ENCODE results near the gene USH2A. TPM values are rescaled to one million over a fixed set of nuclear protein-coding genes. Genes with fewer than 3 reads are reported as not detected.
A peak's percentile ranks its signal among the peaks of the same experiment; 100 is the strongest.

The USH2A gene
- total and polyA plus RNA-seq, 9 donors, result 0.06 to 0.40 (median 0.09) TPM

- no CpG with 5 or more reads among the region's 3 CpGs for WGBS (ENCODE audit: insufficient coverage)
- no peaks in the 10 kb centered on the region for H3K4me1 ChIP-seq (ENCODE audit: control insufficient read depth, insufficient read depth, low read length)
Measured at GRCh38 chr1:215842905-215843304, 580.3 kb downstream of the USH2A start.

GRCh38 chr1:215835951-215836350 is 587.3 kb downstream of the USH2A start:
- no peak overlapping the region for H3K27ac ChIP-seq (ENCODE audit: low read length)
- no peaks in the 10 kb centered on the region for H3K4me1 ChIP-seq (ENCODE audit: control insufficient read depth, insufficient read depth, low read length)
- no peaks in the 10 kb centered on the region for H3K9me3 ChIP-seq (replicated peaks; ENCODE audit: control insufficient read depth, low read depth, low read length)
- DNase-seq, result no peak
- H3K27me3 ChIP-seq (ENCODE audit: control insufficient read depth, insufficient read depth, low read length), result no peaks in the 10 kb centered on the region
- WGBS (ENCODE audit: insufficient coverage), result no CpG with 5 or more reads among the region's 2 CpGs
- no peaks in the 10 kb centered on the region for H3K36me3 ChIP-seq (ENCODE audit: control insufficient read depth, insufficient read depth, low read length)
- H3K4me3 ChIP-seq (ENCODE audit: low read length), result no peak overlapping the region

More at GRCh38 chr1:215842905-215843304, 580.3 kb downstream of the USH2A start:
- Histone ChIP-seq H3K27ac (ENCODE audit: low read length) (no peak overlapping the region), H3K9me3 (replicated peaks; ENCODE audit: control insufficient read depth, low read depth, low read length) (peaks cover 3% of the 10 kb centered on the region), H3K36me3 (ENCODE audit: control insufficient read depth, insufficient read depth, low read length) (no peaks in the 10 kb centered on the region), H3K4me3 (ENCODE audit: low read length) (no peak overlapping the region), H3K27me3 (ENCODE audit: control insufficient read depth, insufficient read depth, low read length) (no peaks in the 10 kb centered on the region)
- no peak for DNase-seq

GRCh38 chr1:215833941-215834729 is 589.1 kb downstream of the USH2A start:
- Histone ChIP-seq H3K9me3 (replicated peaks; ENCODE audit: control insufficient read depth, low read depth, low read length) (no peaks in the 10 kb centered on the region), H3K36me3 (ENCODE audit: control insufficient read depth, insufficient read depth, low read length) (no peaks in the 10 kb centered on the region), H3K4me3 (ENCODE audit: low read length) (no peak overlapping the region), H3K27ac (ENCODE audit: low read length) (no peak overlapping the region), H3K4me1 (ENCODE audit: control insufficient read depth, insufficient read depth, low read length) (no peaks in the 10 kb centered on the region), H3K27me3 (ENCODE audit: control insufficient read depth, insufficient read depth, low read length) (no peaks in the 10 kb centered on the region)
- no CpG with 5 or more reads among the region's 3 CpGs for WGBS (ENCODE audit: insufficient coverage)
- no peak for DNase-seq

- no peaks in the 10 kb centered on the region for H3K27me3 ChIP-seq (ENCODE audit: control insufficient read depth, insufficient read depth, low read length)
- peak overlapping the region; percentile 71 for H3K27ac ChIP-seq (ENCODE audit: low read length)
- no peaks in the 10 kb centered on the region for H3K36me3 ChIP-seq (ENCODE audit: control insufficient read depth, insufficient read depth, low read length)
- WGBS (ENCODE audit: insufficient coverage), result no CpG with 5 or more reads among the region's 7 CpGs
- H3K4me3 ChIP-seq (ENCODE audit: low read length), result no peak overlapping the region
- no peaks in the 10 kb centered on the region for H3K4me1 ChIP-seq (ENCODE audit: control insufficient read depth, insufficient read depth, low read length)
- DNase-seq, result peak; percentile 91
- no peaks in the 10 kb centered on the region for H3K9me3 ChIP-seq (replicated peaks; ENCODE audit: control insufficient read depth, low read depth, low read length)
Measured at GRCh38 chr1:215830226-215830810, 592.9 kb downstream of the USH2A start.

- Histone ChIP-seq H3K27me3 (ENCODE audit: control insufficient read depth, insufficient read depth, low read length) (no peaks in the 10 kb centered on the region), H3K9me3 (replicated peaks; ENCODE audit: control insufficient read depth, low read depth, low read length) (no peaks in the 10 kb centered on the region), H3K27ac (ENCODE audit: low read length) (no peak overlapping the region), H3K36me3 (ENCODE audit: control insufficient read depth, insufficient read depth, low read length) (no peaks in the 10 kb centered on the region), H3K4me3 (ENCODE audit: low read length) (no peak overlapping the region), H3K4me1 (ENCODE audit: control insufficient read depth, insufficient read depth, low read length) (no peaks in the 10 kb centered on the region)
- no peak for DNase-seq
Measured at GRCh38 chr1:215825056-215825455, 598.2 kb downstream of the USH2A start.

- no peak overlapping the region for H3K27ac ChIP-seq (ENCODE audit: low read length)
- H3K27me3 ChIP-seq (ENCODE audit: control insufficient read depth, insufficient read depth, low read length), result no peaks in the 10 kb centered on the region
- no peak overlapping the region for H3K4me3 ChIP-seq (ENCODE audit: low read length)
- H3K9me3 ChIP-seq (replicated peaks; ENCODE audit: control insufficient read depth, low read depth, low read length), result no peaks in the 10 kb centered on the region
- no peaks in the 10 kb centered on the region for H3K36me3 ChIP-seq (ENCODE audit: control insufficient read depth, insufficient read depth, low read length)
- H3K4me1 ChIP-seq (ENCODE audit: control insufficient read depth, insufficient read depth, low read length), result no peaks in the 10 kb centered on the region
- peak; percentile 4 for DNase-seq
Measured at GRCh38 chr1:215824245-215824644, 599.0 kb downstream of the USH2A start.

- Histone ChIP-seq H3K36me3 (ENCODE audit: control insufficient read depth, insufficient read depth, low read length) (no peaks in the 10 kb centered on the region), H3K4me3 (ENCODE audit: low read length) (no peak overlapping the region), H3K4me1 (ENCODE audit: control insufficient read depth, insufficient read depth, low read length) (no peaks in the 10 kb centered on the region), H3K9me3 (replicated peaks; ENCODE audit: control insufficient read depth, low read depth, low read length) (no peaks in the 10 kb centered on the region), H3K27ac (ENCODE audit: low read length) (no peak overlapping the region), H3K27me3 (ENCODE audit: control insufficient read depth, insufficient read depth, low read length) (no peaks in the 10 kb centered on the region)
- WGBS (ENCODE audit: insufficient coverage), result no CpG with 5 or more reads among the region's 2 CpGs
- no peak for DNase-seq
Measured at GRCh38 chr1:215819114-215819513, 604.1 kb downstream of the USH2A start.

GRCh38 chr1:215807911-215808436 is 615.3 kb downstream of the USH2A start:
- no peak overlapping the region for H3K4me3 ChIP-seq (ENCODE audit: low read length)
- no peak overlapping the region for H3K27ac ChIP-seq (ENCODE audit: low read length)
- WGBS (ENCODE audit: insufficient coverage), result no CpG with 5 or more reads among the region's 1 CpG
- no peaks in the 10 kb centered on the region for H3K36me3 ChIP-seq (ENCODE audit: control insufficient read depth, insufficient read depth, low read length)
- DNase-seq, result no peak
- H3K27me3 ChIP-seq (ENCODE audit: control insufficient read depth, insufficient read depth, low read length), result no peaks in the 10 kb centered on the region
- H3K9me3 ChIP-seq (replicated peaks; ENCODE audit: control insufficient read depth, low read depth, low read length), result peaks cover 9% of the 10 kb centered on the region
- H3K4me1 ChIP-seq (ENCODE audit: control insufficient read depth, insufficient read depth, low read length), result no peaks in the 10 kb centered on the region

- Histone ChIP-seq H3K27me3 (ENCODE audit: control insufficient read depth, insufficient read depth, low read length) (no peaks in the 10 kb centered on the region), H3K9me3 (replicated peaks; ENCODE audit: control insufficient read depth, low read depth, low read length) (peaks cover 6% of the 10 kb centered on the region), H3K4me3 (ENCODE audit: low read length) (no peak overlapping the region), H3K27ac (ENCODE audit: low read length) (no peak overlapping the region), H3K4me1 (ENCODE audit: control insufficient read depth, insufficient read depth, low read length) (no peaks in the 10 kb centered on the region), H3K36me3 (ENCODE audit: control insufficient read depth, insufficient read depth, low read length) (no peaks in the 10 kb centered on the region)
- DNase-seq, result no peak
- WGBS (ENCODE audit: insufficient coverage), result no CpG with 5 or more reads among the region's 4 CpGs
Measured at GRCh38 chr1:215807218-215807617, 616.0 kb downstream of the USH2A start.

GRCh38 chr1:215797859-215798258 is 625.4 kb downstream of the USH2A start:
- Histone ChIP-seq H3K36me3 (ENCODE audit: control insufficient read depth, insufficient read depth, low read length) (no peaks in the 10 kb centered on the region), H3K4me1 (ENCODE audit: control insufficient read depth, insufficient read depth, low read length) (no peaks in the 10 kb centered on the region), H3K4me3 (ENCODE audit: low read length) (no peak overlapping the region), H3K27me3 (ENCODE audit: control insufficient read depth, insufficient read depth, low read length) (no peaks in the 10 kb centered on the region), H3K27ac (ENCODE audit: low read length) (no peak overlapping the region), H3K9me3 (replicated peaks; ENCODE audit: control insufficient read depth, low read depth, low read length) (no peaks in the 10 kb centered on the region)
- DNase-seq, result no peak
